GM12892 (cell line): ENCODE results near the gene TCF7L1.

ENCODE experiments used
- POLR2A ChIP-seq: IDR thresholded peaks from 2 replicates; pipeline ENCODE4 v1.6.1; 2011; ENCODE audit warnings: low read depth, low read length, control low read depth
- POLR2AphosphoS5 ChIP-seq: IDR thresholded peaks from 2 replicates; pipeline ENCODE4 v1.6.1; 2011; ENCODE audit warnings: low read depth, low read length, control low read depth
- TAF1 ChIP-seq: IDR thresholded peaks from 2 replicates; pipeline ENCODE4 v1.6.1; 2011; ENCODE audit warnings: low read depth, mild to moderate bottlenecking, control low read depth, low read length, borderline replicate concordance

- TF ChIP-seq POLR2A (no peak), TAF1 (no peak), POLR2AphosphoS5 (no peak)
Observed at GRCh38 chr2:85181844-85182456, 48.8 kb downstream of the TCF7L1 start.
